GM23338 (cell line): ENCODE measurements around the gene ST6GALNAC3. TPM values are rescaled to one million over a fixed set of nuclear protein-coding genes. Genes with fewer than 3 reads are reported as not detected.

Source experiments
- ATAC-seq: fragments of 200-7000 bp; cut with Tn5 transposase; 3 replicates; pipeline ENCODE4 v1.9.1; 2020
- DNase-seq: peaks from one replicate; pipeline ENCODE4 v3.0.0-alpha.2; 2015; ENCODE audit warnings: low spot score
- H2AFZ ChIP-seq: fragments of 200-600 bp; sonication (generic); 2 replicates; pipeline ENCODE4 v1.8.0; 2016; ENCODE audit warnings: antibody characterized with exemption, mild to moderate bottlenecking, moderate library complexity
- H3F3A ChIP-seq: fragments of 200-600 bp; sonication (generic); replicated peaks from 2 replicates; pipeline ENCODE4 v1.8.0; 2017; ENCODE audit warnings: antibody characterized with exemption, mixed run types, low read depth
- H3K27ac ChIP-seq: fragments of 200-600 bp; sonication (generic); 2 replicates; pipeline ENCODE4 v1.6.1; 2016; ENCODE audit warnings: low read depth
- H3K27me3 ChIP-seq: fragments of 200-600 bp; sonication (generic); 2 replicates; pipeline ENCODE4 v1.8.0; 2016; ENCODE audit warnings: mild to moderate bottlenecking, mixed run types, moderate library complexity; ENCODE audit not compliant: insufficient read depth
- H3K36me3 ChIP-seq: fragments of 200-600 bp; sonication (generic); 2 replicates; pipeline ENCODE4 v1.8.0; 2016; ENCODE audit warnings: mild to moderate bottlenecking; ENCODE audit not compliant: insufficient read depth
- H3K4me1 ChIP-seq: fragments of 200-600 bp; sonication (generic); 2 replicates; pipeline ENCODE4 v1.8.0; 2016; ENCODE audit warnings: mild to moderate bottlenecking, moderate library complexity; ENCODE audit not compliant: insufficient read depth
- H3K4me2 ChIP-seq: fragments of 200-600 bp; sonication (generic); 2 replicates; pipeline ENCODE4 v1.7.1; 2017; ENCODE audit warnings: mixed run types
- H3K4me3 ChIP-seq: fragments of 200-600 bp; sonication (generic); 2 replicates; pipeline ENCODE4 v1.6.1; 2016; ENCODE audit warnings: mixed run types
- H3K79me2 ChIP-seq: fragments of 200-600 bp; sonication (generic); replicated peaks from 2 replicates; pipeline ENCODE4 v1.8.0; 2017; ENCODE audit warnings: mild to moderate bottlenecking; ENCODE audit not compliant: insufficient read depth
- H3K9me2 ChIP-seq: fragments of 200-600 bp; sonication (generic); 2 replicates; pipeline ENCODE4 v1.8.0; 2017; ENCODE audit not compliant: insufficient read depth
- H4K20me1 ChIP-seq: fragments of 200-600 bp; sonication (generic); replicated peaks from 2 replicates; pipeline ENCODE4 v1.8.0; 2017; ENCODE audit warnings: mild to moderate bottlenecking; ENCODE audit not compliant: insufficient read depth
- H3K27ac Mint-ChIP-seq: 2 replicates; pipeline ENCODE4 v1.8.0; 2020; ENCODE audit warnings: inconsistent platforms, mild to moderate bottlenecking, moderate library complexity, mixed read lengths
- H3K27me3 Mint-ChIP-seq: 3 replicates; pipeline ENCODE4 v1.8.0; 2022; ENCODE audit warnings: low read depth, mild to moderate bottlenecking, moderate library complexity, mixed read lengths, inconsistent platforms; ENCODE audit not compliant: insufficient read depth, poor library complexity
- H3K36me3 Mint-ChIP-seq: 3 replicates; pipeline ENCODE4 v1.8.0; 2021; ENCODE audit warnings: low read depth, mild to moderate bottlenecking, inconsistent platforms, moderate library complexity, mixed read lengths
- H3K4me1 Mint-ChIP-seq: 3 replicates; pipeline ENCODE4 v1.8.0; 2020; ENCODE audit warnings: mild to moderate bottlenecking, inconsistent platforms, mixed read lengths
- H3K4me3 Mint-ChIP-seq: 3 replicates; pipeline ENCODE4 v1.8.0; 2021; ENCODE audit warnings: moderate library complexity, mild to moderate bottlenecking, inconsistent platforms, mixed read lengths
- H3K9me3 Mint-ChIP-seq: 3 replicates; pipeline ENCODE4 v1.8.0; 2020; ENCODE audit warnings: moderate library complexity, mild to moderate bottlenecking, inconsistent platforms, mixed read lengths
- EZH2phosphoT487 ChIP-seq: fragments of 200-600 bp; sonication (generic); IDR thresholded peaks from one replicate; pipeline ENCODE4 v1.8.1; 2018; ENCODE audit warnings: antibody characterized with exemption; ENCODE audit not compliant: unreplicated experiment
- JUNB ChIP-seq: IDR thresholded peaks from one replicate; pipeline ENCODE4 v1.6.1; 2016; ENCODE audit warnings: antibody characterized with exemption; ENCODE audit not compliant: unreplicated experiment
- NANOG ChIP-seq: IDR thresholded peaks from 2 replicates; pipeline ENCODE4 v1.6.1; 2016; ENCODE audit warnings: antibody characterized with exemption, borderline replicate concordance
- POLR2AphosphoS5 ChIP-seq: IDR thresholded peaks from 2 replicates; pipeline ENCODE4 v1.6.1; 2016; ENCODE audit warnings: antibody characterized with exemption, low read depth
- STAT1 ChIP-seq: IDR thresholded peaks from one replicate; pipeline ENCODE4 v1.6.1; 2016; ENCODE audit warnings: antibody characterized with exemption; ENCODE audit not compliant: unreplicated experiment
- ZNF331 ChIP-seq: fragments of 250-450 bp; sonication (Bioruptor Pico); IDR thresholded peaks from 2 replicates; pipeline ENCODE4 v1.5.0; 2020; ENCODE audit warnings: low read depth, mild to moderate bottlenecking, moderate library complexity
- polyA plus RNA-seq: library from polyadenylated mRNA; unstranded; fragments of >200 nt; fragmentation: Nextera tagmentation; extraction: Ambion mirVana; gene quantifications from 2 replicates; pipeline ENCODE4 v1.2.1, GENCODE V29; 2016
- total RNA-seq: library from RNA; depleted of rRNA; stranded (reverse); fragments of >200 nt; shearing (Covaris generic); gene quantifications from 2 replicates; pipeline ENCODE4 v1.2.3, GENCODE V29; 2014
- TF ChIP-seq, protein P1 (sequence below): IDR thresholded peaks from one replicate; pipeline ENCODE4 v1.6.1; 2018; ENCODE audit warnings: antibody characterized with exemption; ENCODE audit not compliant: unreplicated experiment
- TF ChIP-seq, protein P2 (sequence below): IDR thresholded peaks from 2 replicates; pipeline ENCODE4 v1.6.1; 2016; ENCODE audit warnings: antibody characterized with exemption
- TF ChIP-seq, protein P3 (sequence below): fragments of 250-450 bp; sonication (Bioruptor Pico); IDR thresholded peaks from 2 replicates; pipeline ENCODE4 v1.5.0; 2020; ENCODE audit warnings: mild to moderate bottlenecking, moderate library complexity
- TF ChIP-seq, protein P4 (sequence below), 2 experiments: fragments of 200-600 bp in 1 of 2; sonication (generic) in 1 of 2; conservative IDR thresholded peaks; 2 replicates each; pipeline versions ENCODE4 v1.5.1 to v1.6.1; 2016 to 2017; ENCODE audit warnings: antibody characterized with exemption in 2 of 2, low read depth in 2 of 2, mild to moderate bottlenecking in 2 of 2, moderate library complexity in 1 of 2

The ST6GALNAC3 gene
- total and polyA plus RNA-seq, 2 experiments from 2014 or later: 4.7 to 11.6 TPM

DNA sequence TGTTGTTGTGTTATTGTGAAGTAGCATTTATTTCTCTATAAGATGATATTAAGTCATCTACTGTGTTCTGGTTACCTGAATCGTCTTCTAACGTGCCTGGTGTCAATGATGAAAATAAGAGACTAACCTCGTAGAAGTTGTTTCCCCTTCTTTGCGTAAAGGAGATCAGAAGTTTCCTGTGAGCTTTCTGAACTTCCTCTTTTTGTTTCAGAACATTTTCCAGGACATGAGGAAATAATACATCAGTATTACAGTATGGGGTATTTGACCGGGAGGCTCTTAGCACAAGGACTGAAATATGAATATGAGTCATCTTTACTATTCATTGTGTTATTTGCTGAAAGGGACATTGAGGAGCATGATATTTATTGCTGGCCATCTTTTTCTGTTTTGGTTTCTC, 1.3 kb downstream of the ST6GALNAC3 start (continued):
- TF ChIP-seq, protein P1, sequence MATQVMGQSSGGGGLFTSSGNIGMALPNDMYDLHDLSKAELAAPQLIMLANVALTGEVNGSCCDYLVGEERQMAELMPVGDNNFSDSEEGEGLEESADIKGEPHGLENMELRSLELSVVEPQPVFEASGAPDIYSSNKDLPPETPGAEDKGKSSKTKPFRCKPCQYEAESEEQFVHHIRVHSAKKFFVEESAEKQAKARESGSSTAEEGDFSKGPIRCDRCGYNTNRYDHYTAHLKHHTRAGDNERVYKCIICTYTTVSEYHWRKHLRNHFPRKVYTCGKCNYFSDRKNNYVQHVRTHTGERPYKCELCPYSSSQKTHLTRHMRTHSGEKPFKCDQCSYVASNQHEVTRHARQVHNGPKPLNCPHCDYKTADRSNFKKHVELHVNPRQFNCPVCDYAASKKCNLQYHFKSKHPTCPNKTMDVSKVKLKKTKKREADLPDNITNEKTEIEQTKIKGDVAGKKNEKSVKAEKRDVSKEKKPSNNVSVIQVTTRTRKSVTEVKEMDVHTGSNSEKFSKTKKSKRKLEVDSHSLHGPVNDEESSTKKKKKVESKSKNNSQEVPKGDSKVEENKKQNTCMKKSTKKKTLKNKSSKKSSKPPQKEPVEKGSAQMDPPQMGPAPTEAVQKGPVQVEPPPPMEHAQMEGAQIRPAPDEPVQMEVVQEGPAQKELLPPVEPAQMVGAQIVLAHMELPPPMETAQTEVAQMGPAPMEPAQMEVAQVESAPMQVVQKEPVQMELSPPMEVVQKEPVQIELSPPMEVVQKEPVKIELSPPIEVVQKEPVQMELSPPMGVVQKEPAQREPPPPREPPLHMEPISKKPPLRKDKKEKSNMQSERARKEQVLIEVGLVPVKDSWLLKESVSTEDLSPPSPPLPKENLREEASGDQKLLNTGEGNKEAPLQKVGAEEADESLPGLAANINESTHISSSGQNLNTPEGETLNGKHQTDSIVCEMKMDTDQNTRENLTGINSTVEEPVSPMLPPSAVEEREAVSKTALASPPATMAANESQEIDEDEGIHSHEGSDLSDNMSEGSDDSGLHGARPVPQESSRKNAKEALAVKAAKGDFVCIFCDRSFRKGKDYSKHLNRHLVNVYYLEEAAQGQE: no peak
- TF ChIP-seq, protein P2, sequence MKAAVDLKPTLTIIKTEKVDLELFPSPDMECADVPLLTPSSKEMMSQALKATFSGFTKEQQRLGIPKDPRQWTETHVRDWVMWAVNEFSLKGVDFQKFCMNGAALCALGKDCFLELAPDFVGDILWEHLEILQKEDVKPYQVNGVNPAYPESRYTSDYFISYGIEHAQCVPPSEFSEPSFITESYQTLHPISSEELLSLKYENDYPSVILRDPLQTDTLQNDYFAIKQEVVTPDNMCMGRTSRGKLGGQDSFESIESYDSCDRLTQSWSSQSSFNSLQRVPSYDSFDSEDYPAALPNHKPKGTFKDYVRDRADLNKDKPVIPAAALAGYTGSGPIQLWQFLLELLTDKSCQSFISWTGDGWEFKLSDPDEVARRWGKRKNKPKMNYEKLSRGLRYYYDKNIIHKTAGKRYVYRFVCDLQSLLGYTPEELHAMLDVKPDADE: no peak
- TF ChIP-seq POLR2AphosphoS5: no peak

DNA sequence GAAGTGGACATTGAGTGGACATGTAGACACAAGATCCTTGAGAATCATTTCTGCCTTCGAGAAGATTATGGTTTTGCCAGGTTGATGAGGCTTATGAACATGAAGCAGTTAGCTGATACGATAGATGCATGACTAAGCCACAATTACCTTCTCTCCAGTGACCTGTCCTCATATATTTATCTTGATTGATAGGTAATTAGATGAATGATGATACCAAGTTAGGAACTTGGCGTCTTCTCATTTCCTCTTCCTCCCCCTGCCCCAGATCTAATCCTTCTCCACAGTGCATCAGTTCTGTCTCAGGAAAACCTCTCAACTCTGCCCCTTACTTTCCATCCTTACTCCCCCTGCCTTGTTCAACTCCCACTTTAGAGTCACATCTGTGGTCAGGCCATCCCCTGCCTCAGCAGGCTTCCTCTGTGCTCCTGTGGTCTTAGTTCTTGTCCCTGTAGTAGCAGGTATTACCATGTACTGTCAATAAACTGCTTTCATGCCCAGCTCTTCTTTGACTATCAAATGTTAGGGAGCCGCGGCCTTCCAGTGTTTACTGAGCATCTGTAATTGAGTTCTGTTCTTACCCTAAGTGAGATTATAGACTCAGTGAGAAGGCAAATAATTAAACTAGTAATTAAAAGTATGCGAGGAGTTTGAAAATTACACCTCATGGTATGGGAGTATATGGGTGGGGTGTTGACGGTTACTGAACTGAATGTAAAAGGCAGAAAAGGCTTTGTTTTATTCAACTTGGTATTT, 5.1 kb downstream of the ST6GALNAC3 start:
- ATAC-seq (no peak), DNase-seq (no peak)
- Mint-ChIP-seq H3K27me3 (peaks cover 2% of the 10 kb centered on the region), H3K4me1 (peaks cover 60% of the 10 kb centered on the region), H3K36me3 (no peaks in the 10 kb centered on the region), H3K4me3 (no peak overlapping the region), H3K9me3 (no peaks in the 10 kb centered on the region), H3K27ac (no peak overlapping the region)
- H3K4me3 ChIP-seq: no peak overlapping the region
- no peak overlapping the region for H3K4me2 ChIP-seq
- H3F3A ChIP-seq: no peaks in the 10 kb centered on the region
- no peaks in the 10 kb centered on the region for H3K9me2 ChIP-seq
- H4K20me1 ChIP-seq: no peaks in the 10 kb centered on the region; the same call in none of the 2 replicates
- H3K27me3 ChIP-seq: no peaks in the 10 kb centered on the region
- H3K27ac ChIP-seq: no peak overlapping the region
- H3K79me2 ChIP-seq: peaks cover 85% of the 10 kb centered on the region
- H3K4me1 ChIP-seq: peaks cover 33% of the 10 kb centered on the region
- H3K36me3 ChIP-seq: no peaks in the 10 kb centered on the region
- H2AFZ ChIP-seq: no peak overlapping the region
- TF ChIP-seq, protein P3, sequence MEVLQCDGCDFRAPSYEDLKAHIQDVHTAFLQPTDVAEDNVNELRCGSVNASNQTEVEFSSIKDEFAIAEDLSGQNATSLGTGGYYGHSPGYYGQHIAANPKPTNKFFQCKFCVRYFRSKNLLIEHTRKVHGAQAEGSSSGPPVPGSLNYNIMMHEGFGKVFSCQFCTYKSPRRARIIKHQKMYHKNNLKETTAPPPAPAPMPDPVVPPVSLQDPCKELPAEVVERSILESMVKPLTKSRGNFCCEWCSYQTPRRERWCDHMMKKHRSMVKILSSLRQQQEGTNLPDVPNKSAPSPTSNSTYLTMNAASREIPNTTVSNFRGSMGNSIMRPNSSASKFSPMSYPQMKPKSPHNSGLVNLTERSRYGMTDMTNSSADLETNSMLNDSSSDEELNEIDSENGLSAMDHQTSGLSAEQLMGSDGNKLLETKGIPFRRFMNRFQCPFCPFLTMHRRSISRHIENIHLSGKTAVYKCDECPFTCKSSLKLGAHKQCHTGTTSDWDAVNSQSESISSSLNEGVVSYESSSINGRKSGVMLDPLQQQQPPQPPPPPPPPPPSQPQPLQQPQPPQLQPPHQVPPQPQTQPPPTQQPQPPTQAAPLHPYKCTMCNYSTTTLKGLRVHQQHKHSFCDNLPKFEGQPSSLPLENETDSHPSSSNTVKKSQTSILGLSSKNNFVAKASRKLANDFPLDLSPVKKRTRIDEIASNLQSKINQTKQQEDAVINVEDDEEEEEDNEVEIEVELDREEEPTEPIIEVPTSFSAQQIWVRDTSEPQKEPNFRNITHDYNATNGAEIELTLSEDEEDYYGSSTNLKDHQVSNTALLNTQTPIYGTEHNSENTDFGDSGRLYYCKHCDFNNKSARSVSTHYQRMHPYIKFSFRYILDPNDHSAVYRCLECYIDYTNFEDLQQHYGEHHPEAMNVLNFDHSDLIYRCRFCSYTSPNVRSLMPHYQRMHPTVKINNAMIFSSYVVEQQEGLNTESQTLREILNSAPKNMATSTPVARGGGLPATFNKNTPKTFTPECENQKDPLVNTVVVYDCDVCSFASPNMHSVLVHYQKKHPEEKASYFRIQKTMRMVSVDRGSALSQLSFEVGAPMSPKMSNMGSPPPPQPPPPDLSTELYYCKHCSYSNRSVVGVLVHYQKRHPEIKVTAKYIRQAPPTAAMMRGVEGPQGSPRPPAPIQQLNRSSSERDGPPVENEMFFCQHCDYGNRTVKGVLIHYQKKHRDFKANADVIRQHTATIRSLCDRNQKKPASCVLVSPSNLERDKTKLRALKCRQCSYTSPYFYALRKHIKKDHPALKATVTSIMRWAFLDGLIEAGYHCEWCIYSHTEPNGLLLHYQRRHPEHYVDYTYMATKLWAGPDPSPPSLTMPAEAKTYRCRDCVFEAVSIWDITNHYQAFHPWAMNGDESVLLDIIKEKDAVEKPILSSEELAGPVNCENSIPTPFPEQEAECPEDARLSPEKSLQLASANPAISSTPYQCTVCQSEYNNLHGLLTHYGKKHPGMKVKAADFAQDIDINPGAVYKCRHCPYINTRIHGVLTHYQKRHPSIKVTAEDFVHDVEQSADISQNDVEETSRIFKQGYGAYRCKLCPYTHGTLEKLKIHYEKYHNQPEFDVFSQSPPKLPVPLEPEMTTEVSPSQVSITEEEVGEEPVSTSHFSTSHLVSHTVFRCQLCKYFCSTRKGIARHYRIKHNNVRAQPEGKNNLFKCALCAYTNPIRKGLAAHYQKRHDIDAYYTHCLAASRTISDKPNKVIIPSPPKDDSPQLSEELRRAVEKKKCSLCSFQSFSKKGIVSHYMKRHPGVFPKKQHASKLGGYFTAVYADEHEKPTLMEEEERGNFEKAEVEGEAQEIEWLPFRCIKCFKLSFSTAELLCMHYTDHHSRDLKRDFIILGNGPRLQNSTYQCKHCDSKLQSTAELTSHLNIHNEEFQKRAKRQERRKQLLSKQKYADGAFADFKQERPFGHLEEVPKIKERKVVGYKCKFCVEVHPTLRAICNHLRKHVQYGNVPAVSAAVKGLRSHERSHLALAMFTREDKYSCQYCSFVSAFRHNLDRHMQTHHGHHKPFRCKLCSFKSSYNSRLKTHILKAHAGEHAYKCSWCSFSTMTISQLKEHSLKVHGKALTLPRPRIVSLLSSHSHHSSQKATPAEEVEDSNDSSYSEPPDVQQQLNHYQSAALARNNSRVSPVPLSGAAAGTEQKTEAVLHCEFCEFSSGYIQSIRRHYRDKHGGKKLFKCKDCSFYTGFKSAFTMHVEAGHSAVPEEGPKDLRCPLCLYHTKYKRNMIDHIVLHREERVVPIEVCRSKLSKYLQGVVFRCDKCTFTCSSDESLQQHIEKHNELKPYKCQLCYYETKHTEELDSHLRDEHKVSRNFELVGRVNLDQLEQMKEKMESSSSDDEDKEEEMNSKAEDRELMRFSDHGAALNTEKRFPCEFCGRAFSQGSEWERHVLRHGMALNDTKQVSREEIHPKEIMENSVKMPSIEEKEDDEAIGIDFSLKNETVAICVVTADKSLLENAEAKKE (CRISPR knock-in tag): no peak
- TF ChIP-seq EZH2phosphoT487: no peak
- TF ChIP-seq, protein P2: no peak
- no peak for TF ChIP-seq JUNB
- TF ChIP-seq STAT1: no peak
- TF ChIP-seq ZNF331 (CRISPR knock-in tag): no peak
- TF ChIP-seq NANOG: no peak
- TF ChIP-seq, protein P4, sequence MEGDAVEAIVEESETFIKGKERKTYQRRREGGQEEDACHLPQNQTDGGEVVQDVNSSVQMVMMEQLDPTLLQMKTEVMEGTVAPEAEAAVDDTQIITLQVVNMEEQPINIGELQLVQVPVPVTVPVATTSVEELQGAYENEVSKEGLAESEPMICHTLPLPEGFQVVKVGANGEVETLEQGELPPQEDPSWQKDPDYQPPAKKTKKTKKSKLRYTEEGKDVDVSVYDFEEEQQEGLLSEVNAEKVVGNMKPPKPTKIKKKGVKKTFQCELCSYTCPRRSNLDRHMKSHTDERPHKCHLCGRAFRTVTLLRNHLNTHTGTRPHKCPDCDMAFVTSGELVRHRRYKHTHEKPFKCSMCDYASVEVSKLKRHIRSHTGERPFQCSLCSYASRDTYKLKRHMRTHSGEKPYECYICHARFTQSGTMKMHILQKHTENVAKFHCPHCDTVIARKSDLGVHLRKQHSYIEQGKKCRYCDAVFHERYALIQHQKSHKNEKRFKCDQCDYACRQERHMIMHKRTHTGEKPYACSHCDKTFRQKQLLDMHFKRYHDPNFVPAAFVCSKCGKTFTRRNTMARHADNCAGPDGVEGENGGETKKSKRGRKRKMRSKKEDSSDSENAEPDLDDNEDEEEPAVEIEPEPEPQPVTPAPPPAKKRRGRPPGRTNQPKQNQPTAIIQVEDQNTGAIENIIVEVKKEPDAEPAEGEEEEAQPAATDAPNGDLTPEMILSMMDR (conservative IDR thresholded peaks at IDR 0.05; ENCODE audit: low read depth in 2 of 2): no peak
